Measurements from ENCODE around the gene KCTD13.
"Not testable (repeated sequence)": the region's sequence is repeated elsewhere in the genome, so short reads cannot be mapped to it uniquely, and the experiment has no call there.

KCTD13 gene

DNA sequence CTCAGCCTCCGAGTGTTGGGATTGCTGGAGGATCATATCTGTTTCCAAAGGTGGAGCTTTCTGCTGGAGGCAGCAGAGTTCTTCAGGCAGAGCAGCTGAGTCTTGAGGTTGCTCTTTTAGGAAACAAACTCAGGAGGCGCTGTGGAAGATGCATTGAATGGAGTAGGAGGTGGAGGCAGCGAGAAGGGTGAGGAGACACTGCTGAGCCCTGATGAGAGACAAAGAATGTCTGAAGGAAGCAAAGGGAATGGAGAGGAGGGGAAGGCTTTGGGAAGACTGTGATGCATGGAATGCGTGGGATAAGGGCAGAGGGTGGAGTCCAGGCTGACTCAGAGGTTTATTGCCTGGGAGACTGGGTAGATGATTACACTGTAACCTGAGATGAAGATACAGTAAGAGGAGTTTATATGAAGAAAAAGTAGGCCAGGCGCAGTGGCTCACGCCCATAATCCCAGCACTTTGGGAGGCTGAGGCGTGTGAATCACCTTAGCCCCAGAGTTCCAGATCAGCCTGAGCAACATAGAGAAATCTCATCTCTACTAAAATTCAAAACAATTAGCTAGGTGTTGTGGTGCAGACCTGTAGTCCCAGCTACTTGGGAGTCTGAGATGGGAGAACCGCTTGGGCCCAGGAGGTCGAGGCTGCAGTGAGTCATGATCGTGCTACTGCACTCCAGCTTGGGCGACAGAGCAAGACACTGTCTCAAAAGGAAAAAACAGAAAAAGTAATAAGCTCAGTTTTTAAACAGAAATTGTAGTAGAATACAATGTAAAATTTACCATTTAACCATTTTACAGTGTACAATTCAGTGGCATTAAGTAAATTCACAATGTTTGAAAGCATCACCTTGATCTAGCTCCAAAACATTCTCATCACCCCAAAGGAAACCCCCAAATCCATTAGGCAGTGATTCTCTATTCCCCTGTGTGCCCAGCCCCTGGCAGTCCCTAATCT lies 18.1 kb upstream of the KCTD13 start:
- DNase-seq (ENCODE audit: low read depth) = peak; percentile 96

DNA sequence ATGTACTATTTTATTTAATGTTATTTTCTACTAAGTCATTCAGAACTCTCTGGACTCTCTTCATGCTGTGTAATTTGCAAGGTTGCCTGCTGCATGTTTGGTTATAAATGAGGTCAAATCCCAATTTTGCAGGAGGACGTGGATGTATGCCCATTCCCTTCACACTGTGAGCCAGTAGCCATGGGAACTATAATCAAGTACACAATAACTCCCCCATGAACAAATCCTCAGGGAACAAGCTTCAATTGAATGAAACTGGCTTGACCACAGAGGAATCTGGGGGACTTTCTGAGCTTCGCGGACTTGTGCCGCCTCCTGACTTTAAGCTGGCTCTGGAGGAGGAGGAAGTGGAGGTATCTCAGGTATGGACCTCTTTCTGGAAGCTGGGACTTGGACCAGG lies 14.6 kb upstream of the KCTD13 start:
- no peak for DNase-seq (ENCODE audit: low read depth)

DNA sequence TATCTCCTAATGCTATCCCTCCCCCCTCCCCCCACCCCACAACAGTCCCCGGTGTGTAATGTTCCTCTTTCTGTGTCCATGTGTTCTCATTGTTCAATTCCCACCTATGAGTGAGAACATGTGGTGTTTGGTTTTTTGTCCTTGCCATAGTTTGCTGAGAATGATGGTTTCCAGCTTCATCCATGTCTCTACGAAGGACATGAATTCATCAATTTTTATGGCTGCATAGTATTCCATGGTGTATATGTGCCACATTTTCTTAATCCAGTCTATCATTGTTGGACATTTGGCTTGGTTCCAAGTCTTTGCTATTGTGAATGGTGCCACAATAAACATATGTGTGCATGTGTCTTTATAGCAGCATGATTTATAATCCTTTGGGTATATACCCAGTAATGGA lies 5.7 kb upstream of the KCTD13 start:
- DNase-seq (ENCODE audit: low read depth) = not testable (repeated sequence)

DNA sequence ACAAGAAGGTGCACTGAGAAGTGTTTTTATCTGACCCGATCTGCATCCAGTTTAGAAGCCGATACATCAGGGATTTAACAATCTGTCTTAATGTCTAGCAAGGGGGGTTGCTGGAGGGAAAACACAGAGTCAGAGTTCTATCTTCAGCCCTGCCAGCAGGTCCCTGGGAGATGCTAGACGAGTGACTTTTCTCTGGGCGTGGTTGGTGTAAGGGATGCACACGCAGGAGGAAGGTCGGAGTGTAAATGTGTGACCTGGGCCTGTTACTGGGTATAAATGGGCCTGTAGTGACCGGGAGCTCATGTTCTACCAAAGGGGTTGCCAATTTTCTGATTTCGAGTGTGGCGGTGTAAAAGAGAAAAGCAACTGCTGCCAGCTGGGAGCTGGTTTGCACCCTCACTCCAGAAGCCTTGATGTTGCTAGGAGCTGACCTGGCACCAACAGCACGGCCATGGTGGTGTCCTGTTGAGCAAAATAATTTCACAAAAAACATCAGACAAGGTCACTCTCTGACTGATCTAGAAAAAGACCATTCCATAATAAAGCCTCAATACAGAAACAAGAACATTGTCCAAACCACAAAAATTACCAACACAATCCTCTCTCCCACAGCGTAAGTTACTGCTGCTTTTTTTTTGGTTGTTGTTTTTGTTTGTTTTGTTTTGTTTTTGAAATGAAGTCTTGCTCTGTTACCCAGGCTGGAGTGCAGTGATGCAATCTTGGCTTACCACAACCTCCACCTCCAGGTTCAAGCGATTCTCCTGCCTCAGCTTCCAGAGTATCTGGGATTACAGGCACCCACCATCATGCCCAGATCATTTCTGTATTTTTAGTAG lies 1.3 kb upstream of the KCTD13 start:
- DNase-seq (ENCODE audit: low read depth) = no peak

DNA sequence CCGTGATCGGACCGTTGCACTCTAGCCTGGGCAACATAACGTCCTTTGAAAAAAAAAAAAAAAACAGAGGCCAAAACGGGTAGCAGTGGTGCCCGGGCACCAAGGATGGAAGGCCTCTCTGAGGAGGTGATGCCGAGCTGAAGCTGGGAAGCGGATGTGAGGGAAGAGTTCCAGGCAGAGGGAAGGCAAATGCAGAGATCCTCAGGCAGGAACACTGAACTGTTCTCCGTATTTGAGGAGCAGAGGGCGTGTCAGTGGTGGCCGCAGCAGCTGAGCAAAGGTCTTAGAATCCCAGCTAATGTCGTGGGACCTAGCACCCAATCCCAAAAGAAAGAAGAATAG lies 656 bp upstream of the KCTD13 start:
- DNase-seq (ENCODE audit: low read depth) = no peak

DNA sequence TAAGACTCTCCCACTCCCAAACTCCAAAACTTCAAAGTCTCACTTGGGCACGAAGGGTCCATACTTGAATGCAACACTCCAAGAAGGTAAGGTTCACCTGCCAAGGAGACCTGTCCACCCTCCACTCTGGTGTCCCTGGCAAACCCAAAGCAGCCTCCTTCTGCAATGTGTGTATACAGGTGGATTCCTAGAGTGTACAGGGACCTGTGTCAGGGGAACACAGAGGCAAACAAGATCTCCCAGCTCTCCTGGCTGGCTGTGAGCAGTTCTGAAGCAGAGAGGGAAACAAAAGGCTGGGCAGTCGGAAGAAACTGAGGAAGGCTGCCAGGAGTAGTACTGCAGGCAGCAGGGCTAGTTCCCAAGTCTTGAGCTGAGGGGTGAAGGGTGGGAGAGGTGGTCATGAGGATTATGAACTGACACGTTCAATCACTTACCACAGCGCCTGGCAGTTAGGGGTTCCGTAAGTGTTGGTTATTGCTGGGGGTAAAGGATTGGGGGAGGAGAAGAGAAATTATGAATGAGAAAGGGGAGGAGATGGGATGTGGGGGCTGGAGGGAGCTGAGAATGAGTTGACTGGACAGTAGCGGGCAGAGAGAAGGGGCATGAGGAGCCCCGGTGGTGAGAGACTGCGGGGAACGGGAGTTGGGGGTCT lies 795 bp downstream of the KCTD13 start:
- DNase-seq (ENCODE audit: low read depth) = no peak

DNA sequence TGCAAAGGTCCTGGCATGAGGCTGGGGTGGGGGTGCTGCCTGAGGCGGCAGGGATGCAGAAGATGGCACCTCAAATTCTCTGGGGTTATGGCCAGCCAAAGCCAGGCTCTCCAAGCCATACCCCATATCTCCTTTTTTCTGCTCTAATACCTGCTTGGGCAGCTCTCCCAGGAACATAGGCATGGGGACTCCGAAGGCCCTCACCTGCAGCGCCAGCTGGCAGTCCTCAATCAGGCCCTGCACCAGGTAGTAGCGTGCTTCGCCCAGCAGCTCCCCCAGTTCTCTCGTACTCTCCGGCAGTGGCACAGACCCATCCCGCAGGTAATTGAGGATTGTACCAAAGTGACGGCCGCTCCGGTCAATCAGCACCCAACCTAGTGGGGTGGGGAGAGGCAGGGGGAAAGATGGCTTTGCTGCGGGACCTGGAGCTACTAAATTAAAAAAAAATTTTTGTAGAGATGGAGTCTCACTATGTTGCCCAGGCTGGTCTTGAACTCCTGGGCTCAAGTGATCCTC lies 3.0 kb downstream of the KCTD13 start:
- no peak for DNase-seq (ENCODE audit: low read depth)

DNA sequence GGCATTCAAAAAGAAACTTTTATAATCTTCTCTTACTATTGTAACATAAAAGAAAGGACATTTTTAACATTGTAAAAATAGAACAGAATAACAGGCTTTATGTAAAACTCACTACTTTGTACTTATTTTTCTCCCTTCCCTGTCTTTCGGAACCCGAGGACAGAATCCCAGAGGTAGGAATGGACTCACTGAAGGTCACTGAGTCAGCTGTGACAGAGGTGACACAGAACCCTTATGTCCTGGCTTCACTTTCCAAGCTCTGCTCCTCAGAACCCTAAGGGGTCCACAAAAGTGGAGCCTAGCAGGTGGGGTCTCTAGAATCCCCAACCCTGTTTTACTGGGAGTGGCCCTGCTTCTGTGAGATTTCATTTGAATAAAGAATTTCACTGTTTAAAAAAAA lies 3.7 kb downstream of the KCTD13 start:
- no peak for DNase-seq (ENCODE audit: low read depth)

DNA sequence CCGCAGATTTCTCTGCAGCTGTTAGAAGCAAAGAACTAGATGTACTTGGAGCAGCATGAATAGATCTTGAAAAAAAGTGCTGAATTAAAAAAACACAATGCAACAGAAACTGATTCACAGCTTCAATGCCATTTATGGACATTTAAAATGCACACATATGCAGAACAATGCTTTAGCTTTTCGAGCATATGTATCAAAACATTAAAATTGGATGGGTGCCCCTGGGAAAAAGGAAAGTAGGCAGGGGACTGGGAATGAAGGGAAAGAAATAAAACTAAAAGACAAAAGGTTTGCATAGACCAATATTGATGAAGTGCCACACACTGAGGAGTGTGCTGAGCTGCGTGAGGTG lies 5.0 kb downstream of the KCTD13 start:
- DNase-seq (ENCODE audit: low read depth) = no peak

DNA sequence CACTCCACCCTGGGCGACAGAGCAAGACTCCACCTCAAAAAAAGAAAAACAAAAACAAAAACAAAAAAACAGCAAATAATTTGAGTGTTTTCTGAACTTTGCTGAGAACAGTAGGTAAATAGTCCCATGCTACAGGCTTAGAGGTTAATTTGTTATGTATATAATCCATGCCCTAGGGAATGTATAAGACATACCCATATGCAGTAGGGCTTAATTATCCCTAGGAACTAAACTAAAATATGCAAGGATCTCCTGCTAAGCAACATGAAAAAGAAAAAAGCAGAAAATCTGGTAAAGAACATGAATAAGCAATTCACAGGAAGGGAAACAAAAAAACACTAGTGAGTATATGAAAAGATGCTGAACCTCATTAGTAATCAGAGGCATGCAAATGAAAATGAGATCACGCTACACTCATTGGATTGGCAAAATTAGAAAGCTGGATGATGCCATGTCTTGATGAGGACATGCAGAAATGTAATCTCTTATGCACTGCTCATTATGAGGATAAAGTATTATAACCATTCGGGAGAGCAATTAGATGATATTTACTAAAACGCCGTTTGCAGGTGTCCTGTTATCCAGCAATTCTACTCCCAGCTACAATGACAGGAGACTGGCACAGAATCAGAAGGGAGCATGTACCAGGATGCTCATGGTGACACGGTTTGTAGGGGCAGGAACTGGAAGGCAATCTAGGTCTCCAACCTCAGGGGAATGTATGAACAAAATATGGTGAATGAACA lies 5.6 kb downstream of the KCTD13 start:
- DNase-seq (ENCODE audit: low read depth) = no peak

DNA sequence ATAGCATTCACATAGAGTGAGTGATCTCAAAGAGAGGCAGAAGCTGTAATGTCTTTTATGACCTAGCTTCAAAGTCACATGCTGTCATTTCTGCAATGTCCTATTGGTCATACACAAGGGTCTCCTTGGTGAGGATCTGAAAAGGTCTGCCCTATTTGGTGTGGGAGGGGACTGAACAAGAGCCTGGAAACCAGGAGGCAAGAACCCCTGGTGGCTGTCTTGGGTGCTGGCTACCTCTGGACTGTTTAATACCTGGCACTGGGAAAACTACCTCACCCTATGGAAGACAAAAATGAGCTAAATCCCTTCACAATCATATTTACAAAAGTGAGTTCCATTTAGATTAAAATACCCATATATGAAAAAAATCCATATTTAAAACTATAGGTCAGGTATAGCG lies 9.0 kb downstream of the KCTD13 start:
- DNase-seq (ENCODE audit: low read depth) = no peak

DNA sequence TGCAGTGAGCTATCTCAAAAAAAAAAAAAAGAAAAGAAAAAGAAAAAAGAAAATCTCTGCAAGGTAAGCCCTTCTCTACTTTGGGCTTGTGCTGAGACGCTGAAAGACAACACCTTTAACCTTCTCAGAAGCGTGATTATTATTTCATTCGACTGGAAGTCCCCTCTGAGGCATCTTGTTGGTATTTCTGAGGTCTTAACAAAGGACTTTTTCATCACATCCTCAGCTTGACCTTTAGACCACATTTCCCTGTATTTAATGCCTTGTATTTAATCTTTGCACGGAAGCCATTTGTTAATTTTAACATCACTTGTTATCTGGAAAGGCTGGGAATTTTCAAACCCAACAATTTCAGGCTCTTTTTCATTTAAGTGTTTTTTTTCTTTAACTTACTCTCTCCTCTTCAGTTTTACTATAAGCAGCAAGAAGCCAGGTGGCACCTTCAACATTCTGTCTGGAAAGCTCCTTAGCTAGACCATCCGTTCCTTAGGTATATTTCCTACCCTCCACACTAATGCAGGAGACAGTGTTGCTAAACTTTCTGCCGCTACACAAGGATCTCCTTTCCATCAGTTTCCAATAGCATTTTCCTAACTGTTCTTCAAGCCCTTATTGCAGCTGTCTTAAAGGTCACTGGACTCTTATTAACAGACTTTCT lies 10.3 kb downstream of the KCTD13 start:
- DNase-seq (ENCODE audit: low read depth) = no peak

DNA sequence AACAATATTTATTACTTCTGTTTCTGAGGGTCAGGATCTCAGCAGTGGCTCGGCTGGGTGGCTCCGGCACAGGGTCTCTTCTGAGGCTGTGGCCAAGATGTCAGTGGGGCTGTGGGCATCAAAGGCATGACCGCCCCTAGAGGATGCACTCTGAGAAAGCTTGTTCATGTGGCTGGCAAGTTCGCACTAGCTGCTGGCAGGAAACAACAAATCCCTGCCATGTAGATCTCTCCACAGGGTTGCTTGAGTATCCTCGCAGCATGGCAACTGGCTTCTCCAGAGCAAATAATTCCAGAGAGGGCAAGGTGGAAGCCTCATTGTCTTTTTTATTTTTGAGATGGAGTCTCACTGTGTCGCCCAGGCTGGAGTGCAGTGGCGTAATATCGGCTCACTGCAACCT lies 12.5 kb downstream of the KCTD13 start:
- DNase-seq (ENCODE audit: low read depth) = no peak

DNA sequence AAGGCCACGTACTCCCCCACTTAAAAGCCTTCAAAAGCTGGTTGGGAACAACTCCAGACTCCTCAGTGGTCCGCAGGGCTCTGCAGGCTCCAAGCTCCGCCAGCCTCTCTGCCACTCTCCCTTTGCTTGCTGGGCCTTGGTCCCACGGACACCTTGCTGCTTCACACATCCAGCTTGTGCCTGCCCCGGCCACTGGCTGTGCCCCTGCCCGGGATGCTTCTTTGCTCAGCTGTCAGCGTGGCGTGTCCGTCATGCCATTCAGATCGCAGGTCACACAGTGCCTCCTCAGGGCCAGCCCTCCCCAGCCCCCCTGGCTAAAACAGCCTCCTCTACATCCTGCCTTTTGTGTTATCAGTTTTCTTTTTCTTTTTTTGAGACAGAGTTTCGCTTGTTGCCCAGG lies 13.9 kb downstream of the KCTD13 start:
- no peak for DNase-seq (ENCODE audit: low read depth)

DNA sequence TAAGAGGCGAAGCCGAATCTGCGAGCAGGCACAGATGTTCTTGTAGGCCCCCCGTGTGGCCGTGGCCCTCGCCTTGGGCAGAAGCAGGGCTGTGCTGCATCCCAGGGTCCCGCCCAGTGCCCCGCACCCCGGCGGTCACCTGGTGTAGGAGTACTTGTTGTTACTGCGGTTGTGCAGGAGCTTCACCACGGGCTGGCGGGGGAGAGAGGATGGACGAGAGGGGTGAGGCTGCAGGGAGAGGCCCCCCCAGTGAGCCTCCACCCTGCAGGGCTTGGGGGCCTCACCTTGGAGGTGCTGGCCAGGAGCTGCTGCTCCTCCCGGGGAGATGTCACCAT lies 14.4 kb downstream of the KCTD13 start:
- DNase-seq (ENCODE audit: low read depth) = no peak

DNA sequence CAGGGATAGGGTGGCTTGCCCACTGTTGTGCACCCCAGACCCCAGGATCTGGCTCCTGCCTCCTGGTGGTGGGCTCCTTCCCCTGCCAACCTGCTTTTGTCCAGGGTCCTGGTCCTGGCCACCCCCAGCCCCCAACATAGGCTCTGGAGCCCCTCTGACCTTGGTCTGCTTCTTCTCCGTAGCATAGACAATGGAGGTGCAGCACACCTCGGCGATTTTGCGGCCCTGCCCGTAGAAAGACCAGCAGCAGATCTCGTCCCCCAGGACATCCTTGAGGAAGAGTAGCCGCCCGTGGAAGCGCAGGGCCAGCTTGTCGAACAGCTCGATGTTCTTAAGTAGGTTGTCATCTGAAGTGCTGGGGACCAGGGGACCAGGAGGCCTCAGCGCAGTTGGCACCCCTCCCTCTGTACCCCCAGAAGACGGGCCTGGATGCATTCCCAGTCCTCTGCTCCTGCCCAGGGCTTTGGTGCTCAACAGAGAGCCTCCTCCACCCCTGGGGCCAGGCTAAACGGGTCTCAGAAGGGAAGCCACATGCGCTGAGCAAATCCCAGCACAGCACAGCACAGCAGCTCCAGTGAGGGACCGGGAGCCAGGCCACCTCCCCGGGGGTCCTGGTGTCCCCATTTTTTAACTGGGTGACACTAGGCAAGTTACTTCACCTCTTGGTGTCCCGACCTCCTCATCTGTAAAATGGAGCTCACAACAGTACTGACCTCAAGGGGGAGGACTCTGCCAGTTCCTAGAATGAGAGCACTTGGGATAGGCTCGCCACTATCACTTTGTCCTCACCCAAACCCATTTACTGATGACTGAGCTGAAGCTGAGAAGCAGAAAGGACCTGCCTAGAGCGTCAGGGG lies 15.0 kb downstream of the KCTD13 start:
- DNase-seq (ENCODE audit: low read depth) = no peak

DNA sequence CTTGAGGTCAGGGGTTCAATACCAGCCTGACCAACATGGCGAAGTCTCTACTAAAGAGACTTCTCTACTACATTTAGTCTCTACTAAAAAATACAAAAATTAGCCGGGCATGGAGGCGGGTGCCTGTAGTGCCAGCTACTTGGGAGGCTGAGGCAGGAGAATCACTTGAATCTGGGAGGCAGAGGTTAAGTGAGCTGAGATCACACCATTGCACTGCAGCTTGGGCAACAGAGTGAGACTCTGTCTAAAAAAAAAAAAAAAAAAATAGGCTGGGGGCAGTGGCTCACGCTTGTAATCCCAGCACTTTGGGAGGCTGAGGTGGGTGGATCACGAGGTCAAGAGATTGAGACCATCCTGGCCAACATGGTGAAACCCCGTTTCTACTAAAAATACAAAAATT lies 16.2 kb downstream of the KCTD13 start:
- not testable (repeated sequence) for DNase-seq (ENCODE audit: low read depth)

DNA sequence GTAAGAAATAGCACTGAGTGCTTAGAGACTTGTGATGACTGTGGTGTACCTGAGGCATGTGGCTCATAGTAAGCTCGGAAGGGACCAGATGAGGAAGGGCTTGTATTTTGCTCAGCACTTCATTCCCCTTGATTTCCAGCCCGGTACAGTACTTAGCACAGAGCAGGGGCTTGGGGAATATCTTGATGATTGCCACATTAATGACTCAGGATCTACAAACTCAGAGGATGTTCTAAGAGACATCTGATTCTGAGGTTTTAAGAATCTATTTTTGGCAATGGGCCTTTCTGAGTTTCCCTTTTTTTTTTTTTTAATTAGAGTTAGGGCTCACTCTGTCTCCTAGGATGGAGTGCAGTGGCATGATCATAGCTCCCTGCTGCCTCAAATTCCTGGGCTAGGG lies 16.6 kb downstream of the KCTD13 start:
- no peak for DNase-seq (ENCODE audit: low read depth)

DNA sequence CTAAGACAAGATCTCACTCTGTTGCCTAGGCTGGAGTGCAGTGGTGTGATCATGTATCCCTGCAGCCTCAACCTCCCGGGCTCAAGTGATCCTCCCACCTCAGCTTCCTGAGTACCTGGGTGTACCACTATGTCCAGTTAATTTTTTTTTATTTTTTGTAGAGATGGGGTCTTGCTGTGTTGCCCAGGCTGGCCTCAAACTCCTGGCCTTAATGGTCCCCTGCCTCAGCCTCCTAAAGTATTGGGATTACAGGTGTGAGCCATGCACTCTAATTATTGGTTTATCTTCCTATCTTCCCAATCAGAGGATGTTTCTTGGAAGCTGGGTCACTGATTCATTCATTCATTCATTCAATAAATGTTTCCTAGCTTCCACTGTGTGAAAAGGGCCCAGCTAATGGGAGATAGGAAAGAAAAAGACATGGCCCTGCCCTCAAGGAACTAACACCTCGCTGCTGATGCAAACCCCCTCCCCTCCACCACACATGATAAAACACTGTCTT lies 17.3 kb downstream of the KCTD13 start:
- no peak for DNase-seq (ENCODE audit: low read depth)

DNA sequence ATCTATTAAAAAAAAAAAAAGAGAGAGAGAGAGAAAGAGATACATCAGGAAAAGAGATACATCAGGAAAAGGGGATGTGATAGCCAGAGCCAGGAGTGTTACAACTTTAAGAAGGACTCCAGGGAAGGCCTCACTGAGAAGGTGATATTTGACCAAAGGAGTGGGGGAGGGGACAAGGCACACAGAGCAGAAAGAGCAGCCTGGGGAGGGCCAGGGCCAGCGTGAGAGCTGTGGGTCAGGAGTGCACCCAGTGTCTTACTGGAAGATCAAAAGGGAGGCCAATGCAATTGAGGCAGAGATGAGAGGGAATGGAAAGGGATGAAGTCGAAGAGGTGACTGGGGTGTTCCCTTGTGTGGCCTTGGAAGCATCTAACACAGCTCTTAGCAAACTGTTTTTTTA lies 18.1 kb downstream of the KCTD13 start:
- DNase-seq (ENCODE audit: low read depth) = no peak
